Measurements from ENCODE around the gene CAPN11.

CAPN11 gene

GRCh38 chr6:44217332-44218143 is 58.9 kb downstream of the CAPN11 start:
- no peak for DNase-seq

- DNase-seq = peak; percentile 11
These were observed 60.6 kb downstream of the CAPN11 start for GRCh38 chr6:44219053-44219814.

- no peak for DNase-seq
These were observed 61.5 kb downstream of the CAPN11 start for GRCh38 chr6:44219815-44220784.

- no peak for DNase-seq
These were observed 62.3 kb downstream of the CAPN11 start for GRCh38 chr6:44220913-44221290.

GRCh38 chr6:44221291-44221960 is 62.8 kb downstream of the CAPN11 start:
- DNase-seq = peak; percentile 59

GRCh38 chr6:44221961-44222335 is 63.3 kb downstream of the CAPN11 start:
- no peak for DNase-seq

- DNase-seq = no peak
These were observed 64.1 kb downstream of the CAPN11 start for GRCh38 chr6:44222486-44223318.

GRCh38 chr6:44223319-44224028 is 64.9 kb downstream of the CAPN11 start, which contains the start of gene SLC29A1:
SLC29A1 (plus strand) TSS chr6:44223595; CDS start chr6:44227314, 3,719 bp downstream.
- DNase-seq = peak; percentile 81

- peak; percentile 1 for DNase-seq
These were observed 65.7 kb downstream of the CAPN11 start for GRCh38 chr6:44224029-44224964.

- no peak for DNase-seq
These were observed 66.3 kb downstream of the CAPN11 start for GRCh38 chr6:44224965-44225305.

- no peak for DNase-seq
These were observed 67.1 kb downstream of the CAPN11 start for GRCh38 chr6:44225579-44226325.

GRCh38 chr6:44226368-44227147 is 67.9 kb downstream of the CAPN11 start:
- no peak for DNase-seq

- DNase-seq = no peak
These were observed 68.7 kb downstream of the CAPN11 start for GRCh38 chr6:44227148-44227793.

GRCh38 chr6:44228031-44228430 is 69.4 kb downstream of the CAPN11 start:
- DNase-seq = no peak

- DNase-seq = no peak
These were observed 69.8 kb downstream of the CAPN11 start for GRCh38 chr6:44228433-44228832.

GRCh38 chr6:44228836-44229235 is 70.2 kb downstream of the CAPN11 start:
- DNase-seq = no peak

- DNase-seq = no peak
These were observed 70.9 kb downstream of the CAPN11 start for GRCh38 chr6:44229376-44230033.

All from stimulated activated naive CD4-positive, alpha-beta T cell treated with Interleukin-2 at 50 U/mL for 16 hours (primary cell).